IPS-20b (cell line): ENCODE measurements around the gene CXCL6.

Experiments
- H3K27ac ChIP-seq: one replicate; pipeline ENCODE4 v1.5.1; 2013; ENCODE audit warnings: low read length
- H3K27me3 ChIP-seq: 2 replicates; pipeline ENCODE4 v1.6.1; 2013; ENCODE audit warnings: mild to moderate bottlenecking, low read length, inconsistent platforms; ENCODE audit not compliant: insufficient read depth
- H3K36me3 ChIP-seq: 2 replicates; pipeline ENCODE4 v1.6.1; 2013; ENCODE audit warnings: low read depth, mild to moderate bottlenecking, inconsistent platforms, low read length, moderate library complexity; ENCODE audit not compliant: insufficient read depth
- H3K4me1 ChIP-seq: 2 replicates; pipeline ENCODE4 v1.6.1; 2013; ENCODE audit warnings: mild to moderate bottlenecking, control low read depth, inconsistent platforms, low read length, moderate library complexity; ENCODE audit not compliant: insufficient read depth
- H3K4me3 ChIP-seq: 2 replicates; pipeline ENCODE4 v1.5.1; 2013; ENCODE audit warnings: mild to moderate bottlenecking, low read length, inconsistent platforms
- H3K9ac ChIP-seq: 2 replicates; pipeline ENCODE4 v1.6.1; 2013; ENCODE audit warnings: low read depth, mild to moderate bottlenecking, inconsistent platforms, low read length, moderate library complexity
- H3K9me3 ChIP-seq: 2 replicates; pipeline ENCODE4 v1.6.1; 2013; ENCODE audit warnings: mild to moderate bottlenecking, low read depth, low read length, inconsistent platforms; ENCODE audit not compliant: insufficient read depth

The CXCL6 gene

GRCh38 chr4:73821325-73821724 is 15.2 kb upstream of the CXCL6 start:
- no peaks in the 10 kb centered on the region for H3K27me3 ChIP-seq
- no peak overlapping the region for H3K27ac ChIP-seq
- H3K4me1 ChIP-seq: no peaks in the 10 kb centered on the region
- H3K9ac ChIP-seq: no peak overlapping the region
- H3K4me3 ChIP-seq: no peak overlapping the region
- no peaks in the 10 kb centered on the region for H3K9me3 ChIP-seq
- H3K36me3 ChIP-seq: no peaks in the 10 kb centered on the region

DNA sequence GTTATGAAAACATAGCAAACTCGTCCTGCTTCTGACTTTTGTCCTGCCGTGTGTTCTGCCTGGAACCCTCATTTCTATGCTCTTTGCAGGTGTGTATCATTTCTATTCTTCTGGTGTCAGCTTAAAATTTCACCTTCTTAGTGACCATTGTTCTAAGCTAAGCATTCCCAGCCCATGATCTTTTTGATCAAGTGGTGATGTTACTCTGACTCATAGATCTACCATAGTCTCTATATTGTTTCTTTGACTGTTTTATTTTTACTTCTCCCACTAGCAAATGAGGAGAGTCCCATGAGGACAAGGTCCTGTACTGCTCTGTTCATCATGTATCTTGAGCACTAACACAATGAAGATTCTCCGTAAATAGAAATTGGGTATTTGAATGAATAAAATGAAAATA is 14.1 kb upstream of the CXCL6 start:
- no peak overlapping the region for H3K9ac ChIP-seq
- H3K27ac ChIP-seq: no peak overlapping the region
- H3K4me3 ChIP-seq: no peak overlapping the region
- no peaks in the 10 kb centered on the region for H3K36me3 ChIP-seq
- H3K9me3 ChIP-seq: peaks cover 2% of the 10 kb centered on the region; the same call in 1 of the 2 replicates
- H3K4me1 ChIP-seq: no peaks in the 10 kb centered on the region
- H3K27me3 ChIP-seq: no peaks in the 10 kb centered on the region

DNA sequence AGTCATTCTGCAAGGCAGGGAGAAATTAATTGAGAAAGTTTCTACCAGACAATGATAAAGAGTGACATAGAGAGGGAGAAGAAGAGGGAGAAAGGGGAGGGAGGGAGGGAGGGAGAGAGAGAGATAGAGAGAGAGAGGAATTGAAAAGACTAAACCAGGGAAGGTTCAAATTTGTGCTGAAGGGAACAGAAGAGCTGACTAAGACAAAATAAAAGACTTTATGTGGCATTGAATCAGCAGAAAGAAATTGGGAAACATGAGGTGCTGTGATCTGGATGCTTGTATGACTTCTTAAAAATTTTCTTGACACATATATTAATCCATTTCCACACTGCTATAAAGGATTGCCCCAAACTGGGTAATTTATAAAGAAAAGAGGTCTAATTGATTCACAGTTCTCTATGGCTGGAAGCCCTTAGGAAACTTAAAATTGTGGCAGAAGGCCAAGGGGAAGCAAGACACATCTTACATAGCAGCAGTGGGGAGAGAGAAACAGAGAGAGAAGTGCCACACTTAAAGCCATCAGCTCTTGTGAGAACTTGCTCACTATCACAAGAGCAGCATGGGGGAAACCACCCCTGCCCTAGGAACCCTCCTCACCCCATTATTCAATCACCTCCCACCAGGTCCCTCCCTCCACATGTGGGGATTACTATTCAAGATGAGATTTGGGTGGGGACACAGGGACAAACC is 13.5 kb upstream of the CXCL6 start:
- Histone ChIP-seq H3K4me3 (no peak overlapping the region), H3K36me3 (no peaks in the 10 kb centered on the region), H3K27me3 (no peaks in the 10 kb centered on the region), H3K27ac (no peak overlapping the region), H3K9ac (no peak overlapping the region), H3K9me3 (peaks cover 8% of the 10 kb centered on the region; the same call in 1 of the 2 replicates), H3K4me1 (no peaks in the 10 kb centered on the region)

DNA sequence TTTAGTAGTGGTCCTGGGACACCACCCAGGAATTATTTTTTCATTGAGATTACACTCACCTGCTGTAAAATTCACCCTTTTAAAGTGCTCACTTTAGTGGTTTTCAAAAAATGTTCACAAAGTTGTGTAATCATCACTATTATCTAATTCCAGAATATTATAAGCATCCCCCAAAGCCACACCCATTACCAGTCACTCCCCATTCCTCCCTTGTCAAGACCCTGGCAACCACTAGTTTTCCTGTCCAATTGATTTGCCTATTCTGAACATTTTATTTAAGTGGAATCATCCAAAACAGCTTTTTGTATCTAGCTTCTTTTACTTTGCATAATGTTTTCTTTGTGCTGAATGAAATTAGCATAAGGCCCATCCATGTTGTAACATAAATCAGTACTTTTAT is 12.7 kb upstream of the CXCL6 start:
- H3K27me3 ChIP-seq: no peaks in the 10 kb centered on the region
- no peak overlapping the region for H3K27ac ChIP-seq
- no peaks in the 10 kb centered on the region for H3K4me1 ChIP-seq
- H3K9ac ChIP-seq: no peak overlapping the region
- H3K4me3 ChIP-seq: no peak overlapping the region
- H3K9me3 ChIP-seq: peaks cover 8% of the 10 kb centered on the region; the same call in 1 of the 2 replicates
- H3K36me3 ChIP-seq: no peaks in the 10 kb centered on the region

GRCh38 chr4:73828956-73829355 is 7.5 kb upstream of the CXCL6 start:
- H3K4me3 ChIP-seq: no peak overlapping the region
- H3K4me1 ChIP-seq: no peaks in the 10 kb centered on the region
- no peak overlapping the region for H3K27ac ChIP-seq

DNA sequence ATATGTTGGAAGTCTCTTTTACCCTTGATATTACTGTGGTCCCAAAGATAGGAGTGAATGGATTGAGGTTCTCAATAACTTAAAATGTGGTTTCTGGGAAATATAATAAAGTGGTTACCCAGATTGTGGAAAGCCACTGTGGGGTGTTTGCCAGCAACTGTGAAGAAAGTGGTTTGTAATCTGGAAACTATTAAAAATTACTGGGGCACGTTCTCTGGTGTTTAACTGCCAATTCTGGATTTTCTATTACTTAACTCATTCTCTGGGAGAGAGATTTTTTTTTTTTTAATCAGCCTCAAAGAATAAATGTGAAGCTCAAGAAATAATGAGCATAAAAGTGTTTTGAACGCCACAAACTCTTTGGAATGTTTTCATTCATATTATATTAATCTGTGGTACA is 4.9 kb upstream of the CXCL6 start:
- Histone ChIP-seq H3K27ac (no peak overlapping the region), H3K4me3 (no peak overlapping the region), H3K36me3 (no peaks in the 10 kb centered on the region), H3K27me3 (no peaks in the 10 kb centered on the region), H3K4me1 (no peaks in the 10 kb centered on the region), H3K9me3 (peaks cover 8% of the 10 kb centered on the region; the same call in 1 of the 2 replicates), H3K9ac (no peak overlapping the region)

More at GRCh38 chr4:73828956-73829355, 7.5 kb upstream of the CXCL6 start:
- Histone ChIP-seq H3K9me3 (peaks cover 8% of the 10 kb centered on the region; the same call in 1 of the 2 replicates), H3K27me3 (no peaks in the 10 kb centered on the region), H3K36me3 (no peaks in the 10 kb centered on the region), H3K9ac (no peak overlapping the region)

DNA sequence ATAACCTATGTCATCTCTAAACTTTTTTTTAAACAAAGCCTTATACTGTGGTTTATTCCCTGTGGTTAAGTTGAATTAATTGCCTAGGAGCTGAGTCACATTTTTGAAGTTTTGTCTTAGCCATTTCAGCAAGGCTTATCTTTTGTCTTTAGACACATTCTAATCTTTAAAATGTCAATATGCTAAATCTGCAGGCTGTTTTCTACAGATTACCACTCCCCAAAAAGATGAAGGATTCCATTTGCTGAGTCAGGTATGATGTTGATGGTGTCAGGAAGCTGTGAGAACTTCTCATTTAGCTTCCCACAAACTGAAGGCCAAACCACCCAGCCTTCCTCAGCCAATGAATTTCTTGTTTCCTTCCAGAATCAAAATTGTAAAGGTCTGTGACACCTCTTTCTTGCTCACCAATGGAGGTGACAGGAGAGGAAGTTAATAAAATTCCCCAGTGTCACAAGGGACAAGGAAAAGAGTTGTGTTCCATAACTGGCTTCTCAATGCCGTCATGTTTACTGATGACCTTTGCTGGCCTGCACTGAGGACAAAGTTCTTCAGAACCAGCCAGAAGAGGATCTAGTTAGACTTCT is 3.7 kb upstream of the CXCL6 start:
- peaks cover 2% of the 10 kb centered on the region; the same call in 1 of the 2 replicates for H3K9me3 ChIP-seq
- no peak overlapping the region for H3K4me3 ChIP-seq
- no peaks in the 10 kb centered on the region for H3K36me3 ChIP-seq
- H3K27me3 ChIP-seq: peaks cover 11% of the 10 kb centered on the region
- no peak overlapping the region for H3K27ac ChIP-seq
- no peaks in the 10 kb centered on the region for H3K4me1 ChIP-seq
- no peak overlapping the region for H3K9ac ChIP-seq

- Histone ChIP-seq H3K9ac (no peak overlapping the region), H3K27me3 (peaks cover 25% of the 10 kb centered on the region), H3K4me1 (no peaks in the 10 kb centered on the region), H3K9me3 (no peaks in the 10 kb centered on the region), H3K36me3 (no peaks in the 10 kb centered on the region), H3K27ac (no peak overlapping the region), H3K4me3 (no peak overlapping the region)
Measured at GRCh38 chr4:73839071-73839470, 2.6 kb downstream of the CXCL6 start.

GRCh38 chr4:73839715-73840114 is 3.2 kb downstream of the CXCL6 start:
- Histone ChIP-seq H3K36me3 (no peaks in the 10 kb centered on the region), H3K4me3 (no peak overlapping the region), H3K27me3 (peaks cover 25% of the 10 kb centered on the region), H3K4me1 (no peaks in the 10 kb centered on the region), H3K9ac (no peak overlapping the region), H3K27ac (no peak overlapping the region), H3K9me3 (no peaks in the 10 kb centered on the region)

- H3K4me1 ChIP-seq: no peaks in the 10 kb centered on the region
- no peak overlapping the region for H3K4me3 ChIP-seq
- H3K27me3 ChIP-seq: peaks cover 25% of the 10 kb centered on the region
- H3K36me3 ChIP-seq: no peaks in the 10 kb centered on the region
- H3K27ac ChIP-seq: no peak overlapping the region
- no peaks in the 10 kb centered on the region for H3K9me3 ChIP-seq
- no peak overlapping the region for H3K9ac ChIP-seq
Measured at GRCh38 chr4:73841243-73841925, 4.9 kb downstream of the CXCL6 start.

DNA sequence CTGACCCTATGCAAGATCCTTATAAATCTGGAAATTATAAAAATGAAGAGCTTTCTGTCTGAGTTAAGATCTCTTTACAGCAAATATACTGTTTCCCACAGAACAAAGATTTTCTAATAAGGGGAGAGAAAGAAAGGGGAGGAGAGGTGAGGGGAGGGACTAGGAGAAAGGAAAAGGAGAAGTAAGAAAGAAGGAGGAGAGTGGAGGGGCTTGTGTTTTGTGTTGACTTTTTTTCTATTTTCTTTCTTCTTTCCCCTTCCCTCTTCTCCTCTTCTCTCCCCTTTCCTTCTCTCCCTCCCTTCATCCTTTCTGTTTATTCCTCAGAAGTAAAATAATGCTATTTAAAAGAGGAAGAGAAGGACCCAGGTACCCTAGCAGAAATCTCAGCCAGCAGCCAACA is 6.2 kb downstream of the CXCL6 start:
- H3K9ac ChIP-seq: no peak overlapping the region
- no peaks in the 10 kb centered on the region for H3K9me3 ChIP-seq
- H3K27me3 ChIP-seq: peaks cover 14% of the 10 kb centered on the region
- no peak overlapping the region for H3K4me3 ChIP-seq
- H3K27ac ChIP-seq: no peak overlapping the region
- no peaks in the 10 kb centered on the region for H3K4me1 ChIP-seq
- H3K36me3 ChIP-seq: no peaks in the 10 kb centered on the region

DNA sequence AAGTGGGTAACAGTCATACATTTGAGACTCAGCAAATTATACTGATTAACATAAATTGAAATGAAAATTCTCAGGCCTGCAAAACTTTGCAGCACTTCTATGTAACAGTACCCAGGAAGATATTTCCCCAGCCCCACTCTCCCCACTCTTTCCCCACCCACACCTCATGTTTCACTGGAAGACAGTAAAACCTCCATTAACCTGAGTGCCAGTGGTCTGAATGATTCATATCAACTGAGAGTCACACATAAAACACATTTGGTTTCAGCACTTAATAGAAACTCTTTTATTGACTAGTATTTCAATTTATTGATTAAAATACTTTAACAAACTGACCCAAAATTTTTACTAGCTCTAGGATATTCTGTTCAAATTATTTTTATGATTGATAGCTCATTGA is 6.9 kb downstream of the CXCL6 start:
- Histone ChIP-seq H3K4me1 (no peaks in the 10 kb centered on the region), H3K27me3 (peaks cover 7% of the 10 kb centered on the region), H3K36me3 (no peaks in the 10 kb centered on the region), H3K9ac (no peak overlapping the region), H3K27ac (no peak overlapping the region), H3K4me3 (no peak overlapping the region), H3K9me3 (no peaks in the 10 kb centered on the region)
